Stimulated activated CD4-positive, alpha-beta T cell treated with anti-CD3 and anti-CD28 coated beads, Interleukin-1b, Interleukin-23, amount 100 ng/mL, for 1 hour (primary cell): ENCODE measurements around the gene DCDC2B.
"Not testable (repeated sequence)": the region's sequence is repeated elsewhere in the genome, so short reads cannot be mapped to it uniquely, and the experiment has no call there.

Experiments
- DNase-seq, 2 donors: peaks; one replicate each; pipeline ENCODE4 v3.0.0-alpha.2; 2020; ENCODE audit warnings: low read depth in 2 of 2

DCDC2B gene

GRCh38 chr1:32255072-32256071 lies 46.5 kb downstream of the DCDC2B start:
- DNase-seq, result no peak

GRCh38 chr1:32256473-32257226 lies 47.8 kb downstream of the DCDC2B start:
- DNase-seq, result no peak

GRCh38 chr1:32257227-32257508 lies 48.3 kb downstream of the DCDC2B start:
- no peak for DNase-seq

GRCh38 chr1:32263236-32263593 lies 54.3 kb downstream of the DCDC2B start:
- DNase-seq, result not testable (repeated sequence)

GRCh38 chr1:32263744-32264143 lies 54.9 kb downstream of the DCDC2B start:
- DNase-seq, result no peak
